Adrenal gland (tissue), 12 donors: ENCODE data around the gene AGRN. TPM values are rescaled to one million over a fixed set of nuclear protein-coding genes. Genes with fewer than 3 reads are reported as not detected.

Experiments used
- DNase-seq, 7 donors: peaks; one replicate each; pipeline ENCODE4 v3.0.0-alpha.2; 2019 to 2020
- H3K27ac ChIP-seq, 5 donors: fragments of 200-600 bp; sonication (generic) in 4 of 5; 1 replicate in 3 of 5; 2 replicates in 2 of 5; pipeline versions ENCODE4 v1.5.1 to v1.8.0; 2016 to 2020; ENCODE audit warnings: mild to moderate bottlenecking in 1 of 5
- H3K27me3 ChIP-seq: fragments of 200-600 bp; 2 replicates; pipeline ENCODE4 v1.8.0; 2021
- H3K36me3 ChIP-seq, 2 donors: fragments of 200-600 bp; replicated peaks in 1 of 2; 1 replicate in 1 of 2; 2 replicates in 1 of 2; pipeline versions ENCODE4 v1.5.1 to v1.8.0; 2018 to 2022
- H3K4me1 ChIP-seq, 2 donors: fragments of 200-600 bp; replicated peaks in 1 of 2; 1 replicate in 1 of 2; 2 replicates in 1 of 2; pipeline versions ENCODE4 v1.5.1 to v1.8.0; 2018 to 2021
- H3K4me3 ChIP-seq, 4 donors: fragments of 200-600 bp; sonication (generic) in 3 of 4; one replicate each; pipeline ENCODE4 v1.5.1; 2016 to 2018
- H3K9me3 ChIP-seq, 3 donors: fragments of 200-600 bp; sonication (generic) in 1 of 3; replicated peaks in 1 of 3; 1 replicate in 2 of 3; 2 replicates in 1 of 3; pipeline versions ENCODE4 v1.5.1 to v1.8.0; 2016 to 2021
- POLR2A ChIP-seq, 2 donors: fragments of 450-650 bp; IDR thresholded peaks; one replicate each; pipeline ENCODE4 v1.6.1; 2017; ENCODE audit warnings: antibody characterized with exemption in 2 of 2, mild to moderate bottlenecking in 2 of 2, moderate library complexity in 1 of 2
- WGBS, 4 donors: extraction: QIAGEN DNeasy Blood & Tissue Kit in 2 of 4; methylation state at CpG; one replicate each; pipeline versions ENCODE4 v1.1.5 to v1.1.7; 2013 to 2017; 5-methylcytosine and 5-hydroxymethylcytosine counted together
- intact Hi-C, 2 donors: fragments of 100-400 bp; cut with DNase I; formaldehyde crosslinking; loops; one replicate each; pipeline versions ENCODE4 v1.14.1 to v1.15.0; 2022 to 2023
- polyA plus RNA-seq, 3 donors: library from polyadenylated mRNA; stranded (reverse); fragments of 200-250 nt in 2 of 3; fragments of 350-450 nt in 1 of 3; fragmentation: Illumina TruSeq in 1 of 3; extraction: RNeasy Lipid Tissue Mini Kit (QIAGEN cat#74804) in 1 of 3; gene quantifications; one replicate each; pipeline ENCODE4 v1.2.3, GENCODE V29; 2013 to 2014
- total RNA-seq, 9 donors: library from RNA; depleted of rRNA in 4 of 9; stranded (reverse); fragments of >200 nt in 4 of 9; fragments of 120-200 nt in 1 of 9; fragmentation: NEBNext Ultra II Directional in 1 of 9; extraction: Animal tissue kit (Norgen Biotek cat#: 25700) in 1 of 9; gene quantifications; one replicate each; pipeline versions ENCODE4 v1.1.0 to v1.2.4, GENCODE V29; 2013 to 2023
- TF ChIP-seq, protein P1 (sequence below), 6 experiments: fragments of 450-650 bp in 4 of 6; fragments of 200-600 bp in 2 of 6; sonication (generic) in 1 of 6; IDR thresholded peaks; 1 replicate in 5 of 6; 2 replicates in 1 of 6; pipeline versions ENCODE4 v1.5.1 to v1.8.0; 2016 to 2021; ENCODE audit warnings: antibody characterized with exemption in 6 of 6, mild to moderate bottlenecking in 2 of 6, moderate library complexity in 1 of 6
- donor health status: healthy with polysubstance abuse.
- donor health status: Bipolar disorder and iron deficiency.
- donor health status: DM: yes; HTN: yes; CAD: no.
- donor health status: DM: no; HTN: no; CAD: no.
- donor health status: DM: no; HTN: no; CAD: no.
- donor health status: DM: yes; HTN: yes; CAD: no.

AGRN gene
- total and polyA plus RNA-seq, 12 donors: 2.2 to 27.8 (median 11.8) TPM

DNA sequence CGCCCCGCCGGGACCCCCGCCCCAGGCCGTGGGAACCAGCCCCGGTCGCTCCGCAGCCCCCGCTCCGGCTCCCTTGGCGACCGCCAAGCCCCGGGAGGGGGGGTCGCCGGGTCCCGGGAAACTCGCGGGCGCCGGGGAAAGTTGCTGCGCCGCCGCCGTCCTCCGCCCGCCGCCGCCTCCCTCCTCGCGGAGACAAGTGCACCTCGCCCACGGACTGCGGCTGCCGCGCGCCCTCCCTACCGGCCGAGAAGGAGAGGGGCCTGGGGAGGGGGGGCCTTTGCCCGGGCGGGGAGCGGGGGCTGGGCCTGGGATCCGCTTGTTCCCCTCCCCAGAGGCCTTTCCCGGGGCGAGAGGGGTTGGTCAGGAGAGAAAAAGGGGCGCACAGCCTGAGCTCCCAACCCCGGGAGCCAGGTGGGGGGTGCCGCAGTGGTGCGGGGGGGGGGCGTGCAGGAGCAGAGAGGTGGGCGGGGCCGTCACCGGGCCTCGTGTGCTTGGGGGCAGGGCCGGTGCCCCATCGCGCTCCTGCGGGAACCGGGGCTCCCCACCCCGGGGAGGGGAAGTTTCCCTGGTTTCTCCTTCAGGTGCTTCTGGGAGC lies 592 bp downstream of the AGRN start:
- 0 to 1% (median 1%) methylated on average over 5 to 58 of the region's 59 CpGs; no CpG with 5 or more reads in 1 of the 4 donors for WGBS, 4 donors
- DNase-seq: no peak
- no peak for TF ChIP-seq POLR2A (IDR thresholded peaks at IDR 0.05)
- TF ChIP-seq, protein P1, sequence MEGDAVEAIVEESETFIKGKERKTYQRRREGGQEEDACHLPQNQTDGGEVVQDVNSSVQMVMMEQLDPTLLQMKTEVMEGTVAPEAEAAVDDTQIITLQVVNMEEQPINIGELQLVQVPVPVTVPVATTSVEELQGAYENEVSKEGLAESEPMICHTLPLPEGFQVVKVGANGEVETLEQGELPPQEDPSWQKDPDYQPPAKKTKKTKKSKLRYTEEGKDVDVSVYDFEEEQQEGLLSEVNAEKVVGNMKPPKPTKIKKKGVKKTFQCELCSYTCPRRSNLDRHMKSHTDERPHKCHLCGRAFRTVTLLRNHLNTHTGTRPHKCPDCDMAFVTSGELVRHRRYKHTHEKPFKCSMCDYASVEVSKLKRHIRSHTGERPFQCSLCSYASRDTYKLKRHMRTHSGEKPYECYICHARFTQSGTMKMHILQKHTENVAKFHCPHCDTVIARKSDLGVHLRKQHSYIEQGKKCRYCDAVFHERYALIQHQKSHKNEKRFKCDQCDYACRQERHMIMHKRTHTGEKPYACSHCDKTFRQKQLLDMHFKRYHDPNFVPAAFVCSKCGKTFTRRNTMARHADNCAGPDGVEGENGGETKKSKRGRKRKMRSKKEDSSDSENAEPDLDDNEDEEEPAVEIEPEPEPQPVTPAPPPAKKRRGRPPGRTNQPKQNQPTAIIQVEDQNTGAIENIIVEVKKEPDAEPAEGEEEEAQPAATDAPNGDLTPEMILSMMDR (IDR thresholded peaks at IDR 0.05): no peak
- Histone ChIP-seq H3K4me3 (peak overlapping the region in 2 of 4 donors; percentile 43 to 97), H3K4me1 (peaks cover 12 to 16% of the 10 kb centered on the region in 2 donors), H3K27me3 (peaks cover 13% of the 10 kb centered on the region), H3K27ac (peak overlapping the region in 1 of 5 donors; percentile 96), H3K9me3 (no peaks in the 10 kb centered on the region), H3K36me3 (no peaks in the 10 kb centered on the region)
- intact Hi-C loops: no loop called here

DNA sequence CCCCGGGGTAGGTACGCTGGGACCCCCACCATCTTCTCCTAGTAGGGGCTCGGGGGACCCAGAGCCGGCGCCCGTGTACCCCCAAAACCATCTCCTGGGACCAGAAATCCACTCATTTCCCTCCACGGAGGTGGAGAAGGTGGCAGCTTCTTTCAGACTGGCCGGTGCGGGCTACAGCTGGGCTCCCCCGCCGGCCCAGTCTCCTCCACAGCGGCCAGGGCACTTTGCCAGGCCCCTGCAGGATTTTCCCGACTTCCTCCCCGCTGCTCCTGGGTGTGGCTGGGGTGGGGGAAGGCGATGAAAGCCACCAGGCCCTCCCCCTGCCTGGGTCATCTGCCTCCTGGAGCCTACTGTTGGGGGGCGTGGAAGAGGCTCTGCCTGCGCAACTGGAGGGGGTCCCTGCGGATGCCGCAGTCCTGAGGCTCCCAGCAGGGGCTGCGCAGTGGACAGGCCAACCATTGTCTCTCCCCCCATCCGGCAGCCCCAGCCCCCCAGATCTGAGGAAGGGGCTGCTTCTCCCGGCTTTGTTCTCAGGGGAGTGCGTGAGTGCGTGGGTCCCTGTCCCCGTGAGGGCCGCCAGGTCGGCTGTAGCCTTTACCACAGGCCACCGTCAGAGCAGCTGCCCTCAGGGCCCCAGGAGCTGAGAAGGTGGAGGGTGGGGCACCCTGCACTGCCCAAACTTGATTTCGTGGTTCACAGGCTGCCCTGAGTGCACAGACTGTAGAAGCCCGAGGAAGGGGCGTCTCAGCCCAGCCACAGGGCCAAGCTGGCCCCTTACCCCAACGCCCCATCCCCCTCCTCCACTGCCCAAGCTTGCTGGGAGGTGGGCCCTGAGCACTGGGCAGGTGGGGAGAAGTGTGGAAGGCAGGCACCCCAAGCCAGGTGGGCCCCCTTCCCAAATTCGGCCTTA lies 1.3 kb downstream of the AGRN start:
- intact Hi-C loops: no loop called here
- no peaks in the 10 kb centered on the region for H3K36me3 ChIP-seq
- peaks cover 12 to 16% of the 10 kb centered on the region in 2 donors for H3K4me1 ChIP-seq
- WGBS, 4 donors: 13 to 26% (median 25%) methylated on average over 11 to 33 of the region's 33 CpGs
- H3K4me3 ChIP-seq: peak overlapping the region in 1 of 4 donors; percentile 97
- no peak overlapping the region for H3K27ac ChIP-seq
- no peaks in the 10 kb centered on the region for H3K9me3 ChIP-seq
- no peak for TF ChIP-seq POLR2A (IDR thresholded peaks at IDR 0.05)
- peaks cover 13% of the 10 kb centered on the region for H3K27me3 ChIP-seq
- peak in 6 of 7 donors; percentile 44 to 65 (median 50) for DNase-seq

DNA sequence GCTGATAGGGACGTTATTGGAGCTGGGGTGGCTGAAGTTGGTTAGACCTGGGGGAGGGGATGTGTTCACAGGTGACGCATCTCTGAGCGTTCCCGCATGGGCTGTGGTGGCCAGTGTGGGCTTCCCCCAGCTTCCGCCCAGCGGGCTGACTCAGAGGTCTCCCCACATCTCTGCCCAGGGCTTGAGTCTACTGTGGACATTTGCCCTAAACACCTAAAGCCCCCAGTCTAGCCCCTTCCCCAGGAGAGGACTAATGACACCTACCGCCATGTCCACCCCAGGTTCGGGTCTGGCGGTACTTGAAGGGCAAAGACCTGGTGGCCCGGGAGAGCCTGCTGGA lies 2.0 kb downstream of the AGRN start:
- DNase-seq: no peak
- H3K4me1 ChIP-seq: peaks cover 12 to 16% of the 10 kb centered on the region in 2 donors
- H3K4me3 ChIP-seq: no peak overlapping the region
- H3K9me3 ChIP-seq: no peaks in the 10 kb centered on the region
- intact Hi-C loops: no loop called here
- H3K27ac ChIP-seq: no peak overlapping the region
- WGBS, 4 donors: 84 to 93% (median 87%) methylated on average over 5 to 10 of the region's 10 CpGs
- no peaks in the 10 kb centered on the region for H3K36me3 ChIP-seq
- TF ChIP-seq POLR2A (IDR thresholded peaks at IDR 0.05): no peak
- TF ChIP-seq, protein P1 (IDR thresholded peaks at IDR 0.05): no peak
- H3K27me3 ChIP-seq: peaks cover 13% of the 10 kb centered on the region

DNA sequence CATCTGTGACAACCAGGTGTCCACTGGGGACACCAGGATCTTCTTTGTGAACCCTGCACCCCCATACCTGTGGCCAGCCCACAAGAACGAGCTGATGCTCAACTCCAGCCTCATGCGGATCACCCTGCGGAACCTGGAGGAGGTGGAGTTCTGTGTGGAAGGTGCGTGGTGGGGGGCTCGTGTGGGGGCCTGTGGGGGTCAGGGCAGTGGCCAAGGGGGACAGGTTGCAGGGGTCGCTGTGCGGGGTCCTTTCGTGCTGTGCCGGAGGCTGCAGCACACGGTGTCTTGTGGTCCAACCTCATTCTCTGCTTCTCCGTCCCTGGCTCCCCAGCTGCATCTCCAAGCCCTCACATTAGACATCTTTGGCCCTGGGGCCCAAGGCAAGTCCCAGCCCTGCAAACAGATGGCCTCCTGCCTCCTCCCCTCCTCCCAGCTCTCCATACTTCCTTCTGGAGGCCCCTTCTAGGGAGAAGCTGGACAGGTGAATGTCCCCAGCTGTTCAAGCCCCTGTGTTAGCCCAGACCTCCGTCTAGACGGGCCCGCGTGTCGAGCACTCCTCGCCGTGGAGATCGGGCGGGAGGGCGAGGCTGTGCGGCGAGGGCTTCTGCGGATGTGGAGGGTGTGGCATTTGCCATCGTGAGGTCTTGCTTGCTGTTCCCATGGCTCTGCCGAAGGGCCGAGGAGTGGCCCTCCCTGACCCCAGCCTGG lies 2.5 kb downstream of the AGRN start:
- Histone ChIP-seq H3K4me3 (no peak overlapping the region), H3K9me3 (no peaks in the 10 kb centered on the region), H3K36me3 (no peaks in the 10 kb centered on the region), H3K27me3 (peaks cover 13% of the 10 kb centered on the region), H3K4me1 (peaks cover 12 to 16% of the 10 kb centered on the region in 2 donors), H3K27ac (no peak overlapping the region)
- no peak for DNase-seq
- WGBS, 4 donors: 71 to 90% (median 85%) methylated on average over 6 to 27 of the region's 27 CpGs
- TF ChIP-seq, protein P1 (IDR thresholded peaks at IDR 0.05): no peak
- TF ChIP-seq POLR2A (IDR thresholded peaks at IDR 0.05): no peak
- intact Hi-C loops: no loop called here
